OCI-LY7 (cell line): ENCODE results near the gene PGC.

ENCODE experiments used
- EZH2phosphoT487 ChIP-seq: fragments of 200-600 bp; sonication (generic); IDR thresholded peaks from 2 replicates; pipeline ENCODE4 v1.6.1; 2018; ENCODE audit warnings: low read depth, borderline replicate concordance, mild to moderate bottlenecking, mixed run types, antibody characterized with exemption, low read length, moderate library complexity, mixed read lengths
- TF ChIP-seq, protein P1 (sequence below): fragments of 200-600 bp; sonication (generic); conservative IDR thresholded peaks from 2 replicates; pipeline ENCODE4 v1.5.1; 2014; ENCODE audit warnings: mild to moderate bottlenecking, antibody characterized with exemption, low read length, moderate library complexity, mixed read lengths

DNA sequence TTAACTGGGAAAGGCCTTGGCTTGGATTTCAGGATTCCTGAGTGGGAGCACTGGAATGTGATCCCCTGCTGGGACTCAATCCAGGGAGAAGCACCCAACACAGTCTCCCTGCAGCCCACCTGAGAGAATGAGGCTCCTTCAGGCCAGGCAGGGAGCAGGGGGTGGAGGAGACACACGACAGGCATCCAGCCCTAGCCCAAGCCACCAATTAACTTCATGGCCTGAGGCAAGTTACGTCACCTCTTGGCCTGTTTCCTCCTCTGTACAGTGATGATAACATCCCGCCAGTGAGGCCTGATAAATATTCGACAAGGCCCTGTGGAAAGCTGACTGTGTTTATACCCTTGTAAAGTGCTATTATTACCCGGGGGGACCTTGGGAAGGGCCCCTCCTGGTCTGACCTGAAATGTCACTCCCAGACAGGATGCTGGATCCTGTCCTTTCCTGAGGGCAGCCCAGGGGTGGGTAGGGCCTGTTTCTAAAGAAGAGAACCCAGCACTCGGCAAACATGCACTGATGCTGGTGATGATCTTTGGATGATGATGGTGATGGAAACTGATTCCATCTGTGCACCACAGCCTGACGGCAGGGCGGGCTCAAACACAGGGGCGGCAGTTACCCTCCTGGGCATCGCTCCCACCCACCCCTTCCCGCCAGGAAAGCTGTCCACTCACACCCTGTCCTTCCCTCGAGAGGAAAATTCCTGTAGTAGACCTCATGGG lies 20.1 kb upstream of the PGC start:
- TF ChIP-seq, protein P1, sequence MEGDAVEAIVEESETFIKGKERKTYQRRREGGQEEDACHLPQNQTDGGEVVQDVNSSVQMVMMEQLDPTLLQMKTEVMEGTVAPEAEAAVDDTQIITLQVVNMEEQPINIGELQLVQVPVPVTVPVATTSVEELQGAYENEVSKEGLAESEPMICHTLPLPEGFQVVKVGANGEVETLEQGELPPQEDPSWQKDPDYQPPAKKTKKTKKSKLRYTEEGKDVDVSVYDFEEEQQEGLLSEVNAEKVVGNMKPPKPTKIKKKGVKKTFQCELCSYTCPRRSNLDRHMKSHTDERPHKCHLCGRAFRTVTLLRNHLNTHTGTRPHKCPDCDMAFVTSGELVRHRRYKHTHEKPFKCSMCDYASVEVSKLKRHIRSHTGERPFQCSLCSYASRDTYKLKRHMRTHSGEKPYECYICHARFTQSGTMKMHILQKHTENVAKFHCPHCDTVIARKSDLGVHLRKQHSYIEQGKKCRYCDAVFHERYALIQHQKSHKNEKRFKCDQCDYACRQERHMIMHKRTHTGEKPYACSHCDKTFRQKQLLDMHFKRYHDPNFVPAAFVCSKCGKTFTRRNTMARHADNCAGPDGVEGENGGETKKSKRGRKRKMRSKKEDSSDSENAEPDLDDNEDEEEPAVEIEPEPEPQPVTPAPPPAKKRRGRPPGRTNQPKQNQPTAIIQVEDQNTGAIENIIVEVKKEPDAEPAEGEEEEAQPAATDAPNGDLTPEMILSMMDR = no peak
- TF ChIP-seq EZH2phosphoT487 = no peak
